Left colon (tissue), 2 donors: ENCODE measurements around the gene ROBO2. TPM values are rescaled to one million over a fixed set of nuclear protein-coding genes. Genes with fewer than 3 reads are reported as not detected.
"Not testable (repeated sequence)": the region's sequence is repeated elsewhere in the genome, so short reads cannot be mapped to it uniquely, and the experiment has no call there.

Source experiments
- ATAC-seq: fragments of 200-7000 bp; cut with Tn5 transposase; one replicate; pipeline ENCODE4 v1.9.1; 2020; ENCODE audit warnings: mild to moderate bottlenecking, moderate library complexity
- DNase-seq, 2 donors: peaks; one replicate each; pipeline ENCODE4 v3.0.0-alpha.2; 2020
- intact Hi-C, 2 donors: fragments of 100-400 bp; cut with DNase I in 1 of 2; cut with micrococcal nuclease in 1 of 2; formaldehyde crosslinking; loops; one replicate each; pipeline versions ENCODE4 v1.11.2 to v1.14.0; 2022; cut with DNase I, micrococcal nuclease
- total RNA-seq, 2 donors: library from RNA; stranded (reverse); fragmentation: NEBNext Ultra II Directional; extraction: Animal tissue kit (Norgen Biotek cat#: 25700); gene quantifications; one replicate each; pipeline ENCODE4 v1.2.1, GENCODE V29; 2021
- donor health status: DM: no; HTN: no; CAD: no.
- donor health status: DM: yes; HTN: yes; CAD: no.

The ROBO2 gene
- total RNA-seq, 2 donors from 2014 or later: 0.28 to 1.4 TPM

DNA sequence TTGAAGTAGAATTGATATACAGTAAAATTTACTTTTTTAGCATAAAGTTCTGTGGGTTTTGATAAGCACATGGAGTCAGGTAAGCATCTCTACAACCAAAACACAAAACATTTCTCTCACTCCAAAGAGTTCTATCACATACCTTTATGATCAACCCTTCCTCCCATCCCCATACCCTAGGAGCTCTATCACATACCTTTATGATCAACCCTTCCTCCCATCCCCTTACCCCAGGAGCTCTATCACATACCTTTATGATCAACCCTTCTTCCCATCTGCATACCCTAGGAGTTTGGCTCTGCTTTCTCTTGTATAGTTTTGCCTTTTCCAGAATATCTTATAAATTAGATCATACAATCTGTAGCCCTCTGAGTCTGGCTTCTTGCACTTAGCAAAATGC, 315.1 kb downstream of the ROBO2 start:
- intact Hi-C loops: no loop called here
- ATAC-seq (no peak), DNase-seq (no peak)

DNA sequence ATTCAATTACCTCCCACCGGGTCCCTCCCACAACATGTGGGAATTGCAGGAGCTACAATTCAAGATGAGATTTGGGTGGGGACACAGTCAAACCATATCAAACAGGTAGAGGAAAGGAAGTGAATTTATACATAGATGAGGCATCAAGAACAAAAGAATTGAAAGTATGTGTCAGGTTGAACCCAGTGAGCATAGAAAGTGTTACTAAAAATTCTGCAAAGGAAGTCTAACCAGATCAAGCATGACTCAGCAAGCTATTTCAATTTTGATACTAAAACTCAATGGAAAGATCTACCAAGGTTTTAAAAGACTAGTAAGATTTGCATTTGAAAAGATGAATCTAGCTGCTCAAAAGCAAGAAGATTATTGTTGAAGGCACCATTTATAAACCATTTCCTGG, 323.0 kb downstream of the ROBO2 start:
- DNase-seq (no peak), ATAC-seq (no peak)
- intact Hi-C loops: no loop called here

DNA sequence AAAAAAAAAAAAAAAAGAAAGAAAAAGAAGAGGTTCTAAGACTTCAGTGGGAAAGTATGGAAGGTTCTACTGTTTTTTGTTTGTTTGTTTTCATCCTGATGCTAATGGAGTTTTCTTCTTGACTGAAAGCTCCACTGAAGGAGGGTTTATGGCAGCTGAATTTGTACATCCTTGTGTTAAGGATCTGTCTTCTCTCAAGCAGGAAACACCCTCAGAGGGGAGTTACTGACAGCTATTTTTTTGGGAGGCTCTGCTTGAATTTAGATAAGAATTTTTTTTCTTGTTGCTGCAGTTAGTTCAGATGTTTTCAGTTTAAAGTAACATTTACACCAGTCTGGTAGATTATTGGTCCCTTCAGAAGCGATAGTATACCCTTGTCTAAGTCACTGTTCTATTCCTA, 325.3 kb downstream of the ROBO2 start:
- DNase-seq: no peak
- intact Hi-C loops: no loop called here

DNA sequence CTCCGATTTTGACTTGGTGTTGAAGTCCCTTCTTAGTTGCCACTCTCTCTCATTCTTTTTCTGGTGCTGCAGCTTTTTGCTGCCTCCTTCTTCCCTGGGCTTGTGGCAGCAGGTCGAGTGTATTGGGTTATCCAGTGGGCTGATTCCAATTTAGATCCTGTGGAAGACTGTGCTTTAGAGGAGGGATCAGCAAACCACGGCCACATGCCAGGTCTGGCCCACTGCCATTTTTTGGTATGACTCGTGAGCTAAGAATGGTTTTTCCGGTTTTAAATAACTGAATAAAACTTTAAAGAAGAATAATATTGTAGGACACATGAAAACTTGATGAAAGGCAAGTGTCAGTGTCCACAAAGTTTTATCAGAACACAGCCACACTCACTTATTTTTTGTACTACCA, 330.5 kb downstream of the ROBO2 start:
- intact Hi-C loops: no loop called here
- DNase-seq: no peak
- ATAC-seq: no peak

More for the DNA sequence above, 325.3 kb downstream of the ROBO2 start:
- no peak for ATAC-seq

DNA sequence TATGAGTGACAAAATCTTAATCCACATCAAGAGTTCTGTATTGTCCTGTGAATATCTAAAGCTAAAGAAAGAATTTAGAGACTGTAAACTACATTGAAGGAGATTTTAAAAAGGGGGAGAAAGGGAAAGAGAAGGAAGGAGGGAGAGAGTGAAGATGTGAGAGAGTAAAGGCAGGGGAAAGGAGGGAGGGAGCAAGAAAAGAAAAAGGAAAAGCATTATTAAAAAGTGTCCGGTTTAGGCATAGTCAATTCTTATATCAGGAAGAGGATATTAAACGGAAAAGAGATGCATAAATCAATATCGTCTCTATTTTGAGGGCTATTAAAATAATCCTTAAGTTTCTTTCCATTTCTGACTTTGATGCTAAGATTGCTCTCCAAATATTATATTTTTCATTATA, 332.1 kb downstream of the ROBO2 start:
- intact Hi-C loops: no loop called here
- DNase-seq: no peak

DNA sequence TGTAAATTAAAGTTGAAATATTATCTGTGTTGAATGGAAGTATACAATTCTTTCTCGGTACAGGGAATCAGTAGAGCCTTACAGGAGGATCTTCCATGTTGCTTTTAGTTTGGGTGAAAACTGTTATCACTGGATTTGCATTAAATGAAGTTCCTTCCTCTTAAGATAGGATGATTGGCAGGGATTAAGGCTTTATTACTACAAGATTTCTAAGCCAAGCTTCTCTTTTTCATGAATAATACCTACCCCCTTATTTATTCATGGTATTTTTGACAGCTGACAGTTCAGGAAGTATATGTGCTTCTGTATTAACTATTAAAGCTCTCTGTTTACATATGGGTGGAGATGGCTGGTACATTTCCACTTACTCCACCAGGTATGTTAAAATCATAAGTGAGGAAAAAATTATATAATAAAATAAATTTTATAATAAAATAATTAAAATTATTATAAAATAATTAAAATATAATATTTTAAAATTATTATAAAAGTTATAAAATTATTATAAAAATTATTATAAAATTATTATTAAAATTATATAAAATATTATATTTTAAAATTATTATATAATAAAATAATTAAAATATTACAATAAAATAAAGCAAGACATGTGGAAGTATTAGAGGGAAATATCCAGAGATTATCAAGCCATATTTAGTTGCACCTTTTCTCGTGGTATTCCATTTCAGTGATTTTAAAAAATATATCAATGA, 332.9 kb downstream of the ROBO2 start:
- intact Hi-C loops: no loop called here

More for the DNA sequence above, 332.1 kb downstream of the ROBO2 start:
- no peak for ATAC-seq

DNA sequence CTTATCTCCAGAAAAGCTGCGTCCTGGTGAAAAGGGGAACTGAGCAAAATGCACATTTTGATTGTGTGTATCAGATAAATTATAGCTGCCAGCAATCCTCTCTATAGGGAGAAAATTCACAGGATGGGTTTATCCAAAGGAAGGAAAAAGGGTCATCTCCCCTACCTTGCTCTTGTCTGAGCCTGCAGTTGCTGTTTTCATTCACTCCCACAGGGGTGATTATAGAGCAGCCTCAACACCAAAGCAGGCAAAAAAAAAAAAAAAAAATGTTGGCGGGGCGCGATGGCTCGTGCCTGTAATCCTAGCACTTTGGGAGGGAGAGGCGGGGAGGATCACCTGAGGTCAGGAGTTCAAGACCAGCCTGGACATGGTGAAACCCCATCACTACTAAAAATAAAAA, 333.7 kb downstream of the ROBO2 start:
- intact Hi-C loops: no loop called here
- no peak for DNase-seq
- ATAC-seq: no peak

More for the DNA sequence above, 332.9 kb downstream of the ROBO2 start:
- ATAC-seq: no peak
- DNase-seq: no peak

DNA sequence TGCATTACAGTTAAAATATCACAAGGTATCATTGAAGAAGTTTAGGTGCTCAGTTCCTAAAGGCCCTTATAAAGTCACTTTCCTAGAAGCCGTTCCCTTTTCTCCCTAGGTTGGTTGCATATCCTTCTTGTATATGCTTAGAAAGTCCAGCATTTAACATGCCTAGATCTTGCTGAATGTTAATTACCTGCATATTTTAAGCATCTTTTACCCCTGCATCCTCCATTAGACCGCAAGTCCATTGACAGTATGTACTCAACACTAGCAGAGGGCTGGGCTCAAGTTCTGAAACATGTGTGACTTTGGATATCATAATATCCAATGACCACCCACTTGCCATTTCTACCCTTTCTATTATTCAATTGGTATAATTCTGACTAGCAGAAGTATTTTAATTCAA, 336.6 kb downstream of the ROBO2 start:
- ATAC-seq (no peak), DNase-seq (no peak)
- intact Hi-C loops: no loop called here

DNA sequence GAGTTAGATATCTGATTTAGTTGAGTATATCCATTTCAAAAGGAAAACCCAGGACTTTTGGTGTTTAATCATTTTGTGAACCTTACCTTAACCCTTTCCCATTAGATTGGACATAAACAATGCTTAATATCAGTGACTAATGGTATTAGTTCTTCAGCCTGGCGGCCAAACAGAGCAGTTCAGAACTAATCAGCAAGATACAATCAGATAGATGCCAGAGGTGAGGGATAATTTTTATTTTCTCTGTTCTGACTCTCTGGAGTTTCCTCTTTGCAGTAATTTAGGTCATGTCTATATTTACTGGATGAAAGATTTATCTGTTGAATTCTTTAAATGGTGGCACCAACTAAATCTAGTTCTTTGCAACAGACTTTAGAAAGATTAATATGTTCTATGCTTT, 337.8 kb downstream of the ROBO2 start:
- ATAC-seq (no peak), DNase-seq (no peak)
- intact Hi-C loops: no loop called here

DNA sequence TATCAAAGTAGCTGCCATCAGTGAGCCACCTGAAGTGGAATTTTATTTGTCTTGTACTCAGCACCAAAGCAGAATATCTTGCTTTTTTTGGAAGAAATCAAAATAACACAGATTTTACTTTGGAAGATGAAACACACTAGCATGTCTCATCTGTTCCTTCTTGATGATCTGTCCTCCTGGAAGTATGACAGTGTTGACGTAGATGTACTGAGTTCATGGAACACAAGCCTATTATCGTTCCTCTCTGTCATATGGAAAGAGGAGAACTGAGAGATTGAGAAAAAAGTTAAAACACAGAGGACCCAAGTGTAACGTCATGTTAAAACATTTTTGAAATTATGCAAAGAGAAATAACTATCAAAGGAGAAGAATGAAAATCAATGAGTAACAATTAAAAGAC, 340.2 kb downstream of the ROBO2 start:
- no peak for DNase-seq
- intact Hi-C loops: no loop called here
- no peak for ATAC-seq

DNA sequence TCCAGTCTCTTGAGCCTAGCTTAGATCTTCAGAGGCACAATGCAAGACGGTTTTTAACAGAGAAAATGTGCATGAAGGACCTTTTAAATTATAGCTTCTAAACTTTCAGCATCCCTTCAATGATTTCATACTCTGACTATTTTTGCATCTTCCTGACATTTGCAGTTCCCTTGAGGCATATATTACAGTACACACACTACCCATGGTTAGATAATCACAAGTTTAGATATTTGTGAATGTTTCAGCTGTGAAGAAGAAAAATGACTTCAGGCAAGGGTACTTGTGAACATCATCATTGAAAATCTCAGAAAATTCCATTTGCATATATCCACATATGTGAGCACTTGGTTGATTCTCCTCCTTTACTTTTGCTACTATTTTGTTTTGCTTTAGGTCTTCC, 341.5 kb downstream of the ROBO2 start:
- intact Hi-C loops: no loop called here
- DNase-seq (no peak), ATAC-seq (no peak)

DNA sequence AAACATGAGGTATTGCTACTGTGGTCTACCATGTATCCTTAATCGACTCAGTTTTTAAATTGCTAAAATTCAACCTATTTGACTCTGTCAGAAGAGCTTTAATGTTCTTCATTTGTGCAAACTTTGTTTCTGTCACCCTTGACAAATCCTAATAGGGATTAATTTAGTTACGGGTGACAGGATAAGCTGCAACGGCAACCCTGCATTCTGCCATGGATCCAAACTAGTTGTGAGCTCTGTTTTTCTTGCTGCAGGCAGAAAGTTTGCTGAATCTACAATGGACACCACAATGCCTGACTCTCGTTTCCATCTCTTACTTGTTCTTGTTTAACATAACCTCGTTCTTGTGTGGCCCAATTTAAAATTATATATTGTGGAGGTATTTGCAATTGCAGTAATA, 352.3 kb downstream of the ROBO2 start:
- no peak for ATAC-seq
- no peak for DNase-seq
- intact Hi-C loops: no loop called here

DNA sequence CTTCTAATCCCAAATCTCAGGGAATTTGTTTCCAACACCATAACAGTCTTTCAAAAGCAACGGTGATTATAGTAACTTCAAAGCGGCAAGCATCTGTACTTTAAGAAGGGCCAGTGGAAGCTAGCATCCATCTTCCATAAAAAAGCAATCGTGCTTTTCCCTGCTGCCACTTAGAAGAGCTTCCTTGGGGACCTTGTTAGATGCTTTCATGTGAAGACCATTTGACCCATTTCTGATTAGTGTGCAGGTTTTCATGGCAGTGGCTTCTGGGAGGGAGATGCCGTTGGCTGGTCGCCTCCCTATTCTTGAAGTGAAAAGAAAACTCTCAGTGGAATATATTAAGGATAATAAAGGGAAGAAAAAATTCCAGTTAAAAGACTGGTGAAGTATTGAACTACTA, 354.1 kb downstream of the ROBO2 start:
- intact Hi-C loops: no loop called here
- ATAC-seq: no peak
- no peak for DNase-seq

DNA sequence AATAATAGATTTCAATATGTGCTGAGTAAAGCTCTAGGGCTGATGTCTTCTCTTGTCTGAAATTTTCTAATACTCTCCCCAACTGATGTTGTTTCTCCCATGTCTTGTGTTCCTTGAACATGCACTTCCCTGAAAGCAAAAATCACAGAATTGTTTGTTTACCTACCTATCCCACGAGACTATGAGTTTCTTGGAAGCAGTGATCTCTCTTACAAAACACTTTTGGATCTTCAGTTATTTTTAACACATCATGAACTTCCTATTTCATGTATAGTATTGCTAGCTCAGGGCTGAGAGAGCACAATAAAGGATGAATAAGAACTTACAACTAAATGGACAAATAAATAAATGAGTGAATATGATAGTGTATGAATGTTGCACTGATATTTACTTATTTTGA, 365.0 kb downstream of the ROBO2 start:
- ATAC-seq: no peak
- no peak for DNase-seq
- intact Hi-C loops: no loop called here

DNA sequence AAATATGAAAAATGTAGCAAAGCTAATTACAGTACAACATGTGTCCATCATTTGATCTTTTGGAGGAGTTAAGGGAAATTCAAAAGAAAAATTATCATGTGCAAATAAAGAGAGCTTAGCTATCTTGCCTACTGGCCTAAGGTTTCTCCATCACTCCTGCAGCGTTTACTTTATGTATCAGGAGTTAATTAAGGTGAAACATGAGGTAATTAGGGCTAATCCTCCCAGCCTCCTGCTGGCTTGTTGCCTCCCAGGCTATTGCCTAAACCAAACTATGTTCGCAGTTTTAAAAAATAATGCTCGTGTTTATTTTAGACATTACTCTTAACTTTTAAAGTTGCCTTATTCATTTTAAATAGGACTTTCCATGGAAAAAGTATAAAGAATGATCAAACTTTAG, 367.5 kb downstream of the ROBO2 start:
- ATAC-seq: no peak
- intact Hi-C loops: no loop called here
- no peak for DNase-seq

DNA sequence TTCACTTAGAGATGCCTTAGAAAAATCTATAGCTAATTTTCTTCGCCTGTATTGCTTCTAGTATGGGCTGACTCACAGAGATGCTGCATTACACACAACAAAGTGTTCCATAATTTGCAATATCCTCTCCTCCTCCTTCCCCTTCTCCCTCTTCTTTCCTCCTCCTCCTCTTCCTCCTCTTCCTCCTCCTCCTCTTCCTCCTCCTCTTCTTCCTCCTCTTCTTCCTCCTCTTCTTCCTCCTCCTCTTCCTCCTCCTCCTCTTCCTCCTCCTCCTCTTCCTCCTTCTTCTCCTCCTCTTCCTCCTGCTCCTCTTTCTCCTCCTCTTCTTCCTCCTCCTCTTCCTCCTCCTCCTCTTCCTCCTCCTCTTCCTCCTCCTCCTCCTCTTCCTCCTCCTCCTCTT, 370.4 kb downstream of the ROBO2 start:
- DNase-seq, ATAC-seq, intact Hi-C loops: not testable (repeated sequence)

DNA sequence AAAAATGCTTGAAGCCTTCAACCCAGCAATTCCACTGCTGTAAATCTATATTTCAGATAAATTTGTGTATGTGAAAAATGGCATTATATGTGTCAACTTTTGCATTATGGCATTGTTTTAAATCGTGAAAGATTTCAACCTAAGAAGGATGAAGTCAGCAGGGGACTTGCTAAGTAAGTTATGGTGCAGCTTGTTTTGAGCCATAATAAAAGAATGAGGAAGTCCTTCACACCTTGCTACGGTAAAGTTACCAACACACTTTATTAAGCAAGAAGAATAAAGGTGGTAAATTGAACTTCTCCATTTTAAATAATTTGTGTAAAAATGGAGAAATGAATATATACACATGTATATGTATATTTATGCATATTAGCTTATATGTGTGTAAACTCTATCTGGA, 371.4 kb downstream of the ROBO2 start:
- intact Hi-C loops: no loop called here
- no peak for ATAC-seq

DNA sequence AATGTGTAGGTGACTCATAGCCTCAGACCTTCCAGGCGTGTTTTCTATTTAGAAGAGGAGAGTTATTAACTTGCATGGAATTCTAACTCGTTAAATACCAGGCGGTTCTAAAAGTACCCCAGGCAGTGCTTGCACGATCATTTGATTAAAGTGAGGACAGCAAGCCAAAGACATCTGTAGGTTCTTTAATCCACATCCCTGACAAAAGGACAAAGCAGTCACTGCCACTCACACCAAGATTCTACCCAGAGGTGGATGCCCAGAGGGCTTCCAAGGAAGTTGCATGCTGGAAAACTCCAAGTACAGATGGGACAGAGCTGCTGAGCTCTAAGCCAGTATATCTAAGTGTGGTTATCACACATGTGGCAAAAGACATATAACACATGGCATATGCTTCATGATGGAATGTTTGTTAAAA, 372.1 kb downstream of the ROBO2 start:
- intact Hi-C loops: no loop called here
- DNase-seq: no peak
- no peak for ATAC-seq

More for the DNA sequence above, 371.4 kb downstream of the ROBO2 start:
- no peak for DNase-seq

DNA sequence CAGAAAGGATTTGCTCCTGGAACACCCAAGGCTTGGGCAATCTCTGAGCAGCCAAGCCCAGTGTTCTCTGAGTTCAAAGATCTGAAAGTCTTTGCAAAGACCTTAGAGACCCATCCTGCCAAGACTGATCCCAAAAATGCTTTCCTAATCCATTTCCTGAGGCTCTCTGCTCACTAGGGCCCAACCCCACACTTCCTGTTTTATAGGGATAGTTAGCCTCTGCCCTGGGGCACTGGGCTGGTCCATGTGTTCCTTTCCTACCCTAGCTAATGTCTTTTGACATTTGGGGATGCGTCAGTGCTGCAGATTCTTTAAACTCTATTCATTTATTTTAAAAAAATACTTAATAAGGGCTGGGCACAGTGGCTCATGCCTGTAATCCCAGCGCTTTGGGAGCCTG, 372.7 kb downstream of the ROBO2 start:
- DNase-seq: no peak
- intact Hi-C loops: no loop called here
- ATAC-seq: no peak

DNA sequence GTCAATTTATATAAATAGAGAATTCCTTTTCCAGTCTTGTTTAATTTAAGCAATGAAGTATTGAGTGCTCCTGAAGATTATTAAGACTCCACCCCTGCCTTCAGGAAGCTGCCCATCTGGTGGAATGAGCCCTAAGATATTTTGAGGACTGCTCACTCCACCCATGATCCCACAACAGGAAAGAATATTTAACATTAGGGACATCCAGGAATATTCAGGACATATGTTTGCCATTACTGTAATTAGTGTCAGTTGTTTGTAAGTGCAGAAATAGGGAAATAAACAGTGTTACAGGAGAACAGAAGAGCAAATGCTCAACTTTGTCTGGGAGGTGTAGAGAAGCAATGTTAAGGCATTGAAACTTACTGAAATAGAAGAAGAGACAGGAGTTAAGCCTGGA, 375.0 kb downstream of the ROBO2 start:
- intact Hi-C loops: no loop called here
- ATAC-seq (no peak), DNase-seq (no peak)

DNA sequence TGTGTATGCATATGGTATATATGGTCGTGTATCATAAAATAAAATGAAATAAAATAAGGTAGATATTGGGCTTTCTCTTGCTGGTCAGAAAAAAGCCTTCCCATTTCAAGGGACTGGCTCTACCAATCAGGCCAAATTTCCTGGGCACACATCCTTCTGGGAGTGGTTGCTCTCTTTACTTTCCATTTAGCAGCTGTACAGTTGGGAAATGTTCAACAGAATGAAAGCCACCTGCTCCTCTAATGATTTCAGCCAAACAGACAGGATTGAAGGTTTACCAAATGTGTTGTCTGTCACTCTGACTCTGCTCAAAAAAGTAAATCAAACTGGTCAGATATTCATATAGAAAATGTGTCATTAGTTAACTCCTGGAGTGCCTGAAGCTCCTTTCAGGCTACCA, 380.4 kb downstream of the ROBO2 start:
- ATAC-seq: no peak
- intact Hi-C loops: no loop called here

More for the DNA sequence above, 380.4 kb downstream of the ROBO2 start:
- no peak for DNase-seq
